GM12878 (cell line): Measurements from ENCODE around the gene NOL7. TPM values are rescaled to one million over a fixed set of nuclear protein-coding genes. Genes with fewer than 3 reads are reported as not detected.

Experiments used
- ATAC-seq: fragments of 200-7000 bp; cut with Tn5 transposase; 3 replicates; pipeline ENCODE4 v1.9.1; 2020; ENCODE audit warnings: mild to moderate bottlenecking, moderate library complexity
- BruUV-seq: library from RNA; stranded (reverse); fragments of 400-500 nt; replicated peaks from 2 replicates; lab custom pipeline; 2021; lab: Mats Ljungman, UMichigan
- CTCF ChIA-PET: fragments of 300-600 bp; sonication (Branson Sonifier 250); formaldehyde crosslinking; extraction: SDS; loops from one replicate; lab custom pipeline; 2021; ENCODE audit warnings: inconsistent platforms; lab: Yijun Ruan, JAX
- POLR2A ChIA-PET: fragments of 350-600 bp; formaldehyde crosslinking; extraction: SDS; loops from one replicate; lab custom pipeline; 2021; ENCODE audit warnings: inconsistent platforms; lab: Charles Lee
- RAD21 ChIA-PET: fragments of 300-600 bp; sonication (Branson Sonifier 250); formaldehyde crosslinking; loops from one replicate; lab custom pipeline; 2023; ENCODE audit warnings: antibody characterized with exemption; ENCODE audit not compliant: unreplicated experiment; lab: Charles Lee
- SMC1A ChIA-PET: fragments of 300-600 bp; sonication (Branson Sonifier 250); formaldehyde crosslinking; loops from one replicate; lab custom pipeline; 2023; ENCODE audit not compliant: unreplicated experiment, uncharacterized antibody; lab: Charles Lee
- DNase-seq: peaks from one replicate; pipeline ENCODE4 v3.0.0-alpha.2; 2011; ENCODE audit warnings: low read depth, low spot score
- FAIRE-seq: peaks from 3 replicates; lab custom pipeline; 2011; peaks lifted over from hg19 to GRCh38; lab: Jason Lieb, UNC
- H2AFZ ChIP-seq: 2 replicates; pipeline ENCODE4 v1.6.0; 2011; ENCODE audit warnings: low read depth, low read length, control low read depth; ENCODE audit not compliant: control insufficient read depth
- H3K27ac ChIP-seq: 2 replicates; pipeline ENCODE4 v1.5.1; 2011; ENCODE audit warnings: control low read depth; ENCODE audit not compliant: control insufficient read depth, insufficient read depth
- H3K27me3 ChIP-seq, 2 experiments: replicated peaks in 1 of 2; 2 replicates each; pipeline versions ENCODE4 v1.6.0 to v1.6.1; 2011; ENCODE audit warnings: low read length in 1 of 2; ENCODE audit not compliant: control insufficient read depth in 2 of 2, insufficient read depth in 2 of 2
- H3K36me3 ChIP-seq, 2 experiments: 2 replicates each; pipeline ENCODE4 v1.5.1; 2011; ENCODE audit warnings: low read length in 1 of 2; ENCODE audit not compliant: control insufficient read depth in 2 of 2, insufficient read depth in 2 of 2
- H3K4me1 ChIP-seq: 2 replicates; pipeline ENCODE4 v1.6.1; 2011; ENCODE audit warnings: mild to moderate bottlenecking, low read length, moderate library complexity, mixed read lengths; ENCODE audit not compliant: control insufficient read depth, insufficient read depth
- H3K4me2 ChIP-seq: 2 replicates; pipeline ENCODE4 v1.6.0; 2011; ENCODE audit warnings: control low read depth; ENCODE audit not compliant: control insufficient read depth, insufficient read depth
- H3K4me3 ChIP-seq: fragments of 200-600 bp; sonication (generic); 2 replicates; pipeline ENCODE4 v1.5.1; 2016
- H3K79me2 ChIP-seq: 2 replicates; pipeline ENCODE4 v1.6.0; 2011; ENCODE audit warnings: low read length; ENCODE audit not compliant: control insufficient read depth, insufficient read depth
- H3K9ac ChIP-seq: 2 replicates; pipeline ENCODE4 v1.8.0; 2011; ENCODE audit warnings: low read length, control low read depth, mixed read lengths; ENCODE audit not compliant: control insufficient read depth, insufficient read depth
- H3K9me3 ChIP-seq: replicated peaks from 3 replicates; pipeline ENCODE4 v1.5.1; 2011; ENCODE audit warnings: mild to moderate bottlenecking, low read length; ENCODE audit not compliant: control insufficient read depth, insufficient read depth
- H4K20me1 ChIP-seq: 2 replicates; pipeline ENCODE4 v1.6.0; 2011; ENCODE audit not compliant: control insufficient read depth, insufficient read depth
- BMI1 ChIP-seq: fragments of 450-650 bp; IDR thresholded peaks from 2 replicates; pipeline ENCODE4 v1.6.1; 2016; ENCODE audit warnings: mild to moderate bottlenecking, moderate library complexity, borderline replicate concordance
- EGR1 ChIP-seq, 2 experiments: IDR thresholded peaks; 1 replicate in 1 of 2; 2 replicates in 1 of 2; pipeline ENCODE4 v1.6.1; 2011 to 2012; ENCODE audit warnings: low read depth in 2 of 2, low read length in 2 of 2, borderline replicate concordance in 1 of 2, mild to moderate bottlenecking in 1 of 2, moderate library complexity in 1 of 2
- MYB ChIP-seq: fragments of 150-350 bp; IDR thresholded peaks from 2 replicates; pipeline ENCODE4 v1.6.1; 2014; ENCODE audit warnings: mild to moderate bottlenecking, low read depth, low read length, borderline replicate concordance
- NFYB ChIP-seq: IDR thresholded peaks from 2 replicates; pipeline ENCODE4 v1.6.1; 2011; ENCODE audit warnings: low read depth, mild to moderate bottlenecking, low read length, improper control_type of control experiment, moderate library complexity; ENCODE audit not compliant: insufficient read depth
- PAX8 ChIP-seq: fragments of 450-650 bp; IDR thresholded peaks from 2 replicates; pipeline ENCODE4 v1.6.1; 2017; ENCODE audit warnings: mild to moderate bottlenecking, moderate library complexity
- POLR2AphosphoS2 ChIP-seq: IDR thresholded peaks from 2 replicates; pipeline ENCODE4 v1.6.1; 2011; ENCODE audit warnings: low read depth, mild to moderate bottlenecking, low read length, improper control_type of control experiment, moderate library complexity
- SUZ12 ChIP-seq: fragments of 200-600 bp; sonication (generic); IDR thresholded peaks from one replicate; pipeline ENCODE4 v1.6.1; 2018; ENCODE audit warnings: antibody characterized with exemption, mild to moderate bottlenecking; ENCODE audit not compliant: unreplicated experiment
- YBX1 ChIP-seq: fragments of 450-650 bp; IDR thresholded peaks from 2 replicates; pipeline ENCODE4 v1.6.1; 2016; ENCODE audit warnings: antibody characterized with exemption
- ZNF217 ChIP-seq: fragments of 450-650 bp; IDR thresholded peaks from 2 replicates; pipeline ENCODE4 v1.6.1; 2017; ENCODE audit warnings: antibody characterized with exemption, mild to moderate bottlenecking
- ZNF24 ChIP-seq: fragments of 450-650 bp; IDR thresholded peaks from 2 replicates; pipeline ENCODE4 v1.6.1; 2017; ENCODE audit warnings: antibody characterized with exemption, mild to moderate bottlenecking
- ZNF274 ChIP-seq: IDR thresholded peaks from one replicate; pipeline ENCODE4 v1.8.0; 2011; ENCODE audit not compliant: insufficient read length, insufficient read depth
- WGBS: methylation state at CpG from one replicate; pipeline ENCODE4 v1.1.6; 2016; ENCODE audit warnings: low lambda C conversion rate; ENCODE audit not compliant: insufficient replicate concordance, insufficient coverage; ENCODE audit errors: missing lambda C conversion rate; 5-methylcytosine and 5-hydroxymethylcytosine counted together
- in situ Hi-C: fragments of 300-500 bp; cut with MboI; formaldehyde crosslinking; loops from 9 replicates; pipeline ENCODE4 v1.14.3; 2018; ENCODE audit warnings: mixed read lengths
- intact Hi-C: fragments of 100-400 bp; cut with micrococcal nuclease; formaldehyde crosslinking; loops from one replicate; pipeline ENCODE4 v1.14.2; 2022; ENCODE audit not compliant: unreplicated experiment
- polyA plus RNA-seq, 11 experiments: library from polyadenylated mRNA; depleted of rRNA in 4 of 11; unstranded in 6 of 11; stranded (reverse) in 5 of 11; fragments of >200 nt; fragmentation: Nextera tagmentation in 4 of 11; fragmentation: Illumina TruSeq in 1 of 11; extraction: Ambion mirVana in 4 of 11; extraction: Trizol in 1 of 11; gene quantifications; 1 replicate in 1 of 11; 2 replicates in 10 of 11; pipeline versions ENCODE4 v1.2.1 to v1.2.3, GENCODE V29; 2011 to 2016; ENCODE audit warnings: inconsistent platforms in 2 of 11, missing spikeins in 2 of 11, low read depth in 1 of 11
- total RNA-seq, 4 experiments: library from RNA; depleted of rRNA in 3 of 4; stranded (reverse); fragments of >200 nt in 3 of 4; fragmentation: Illumina TruSeq in 1 of 4; extraction: Trizol in 1 of 4; gene quantifications; 2 replicates each; pipeline versions ENCODE4 v1.2.1 to v1.2.3, GENCODE V29; 2013 to 2021
- TF ChIP-seq, protein P1 (sequence below), 3 experiments: IDR thresholded peaks in 2 of 3; conservative IDR thresholded peaks in 1 of 3; 2 replicates each; pipeline ENCODE4 v1.5.1; 2011; ENCODE audit warnings: low read depth in 3 of 3, low read length in 3 of 3, mild to moderate bottlenecking in 3 of 3, control low read depth in 2 of 3, moderate library complexity in 2 of 3, inconsistent platforms in 1 of 3, mixed read lengths in 1 of 3; ENCODE audit not compliant: control insufficient read depth in 2 of 3, insufficient read depth in 1 of 3; ENCODE audit errors: extremely low read depth in 1 of 3
- TF ChIP-seq, protein P2 (sequence below): IDR thresholded peaks from 2 replicates; pipeline ENCODE4 v1.6.1; 2011; ENCODE audit warnings: borderline replicate concordance, low read depth, mild to moderate bottlenecking, moderate library complexity, low read length; ENCODE audit not compliant: insufficient read depth, poor library complexity, severe bottlenecking
- TF ChIP-seq, protein P3 (sequence below): fragments of 450-650 bp; IDR thresholded peaks from 2 replicates; pipeline ENCODE4 v1.6.1; 2017; ENCODE audit warnings: low read depth, mild to moderate bottlenecking, moderate library complexity

The NOL7 gene
- total and polyA plus RNA-seq, 10 of the 15 experiments (the other 5 are each of a cell fraction or from before 2014, with no cell fraction given): 12.2 to 222 (median 86.2) TPM

DNA sequence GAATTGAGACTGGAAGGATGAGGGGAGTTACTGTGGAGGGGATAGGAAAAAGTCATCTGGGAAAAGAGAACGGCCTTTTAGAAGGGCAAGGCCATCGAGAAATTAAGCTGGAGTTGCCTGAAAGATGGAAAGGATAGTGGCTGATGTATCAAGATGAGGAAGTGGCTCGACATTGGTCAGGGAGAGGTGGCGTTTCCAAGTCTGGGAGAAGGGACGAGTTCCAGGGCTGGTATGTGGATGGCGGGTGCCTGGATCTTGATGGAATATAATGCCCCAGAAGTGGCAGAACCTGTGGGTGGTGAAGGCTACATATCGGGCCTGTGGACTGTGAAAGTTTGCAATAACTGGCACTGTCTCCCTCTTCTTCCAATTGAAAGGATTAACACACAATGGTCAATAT, 42.9 kb upstream of the NOL7 start (continued):
- TF ChIP-seq EGR1 (IDR thresholded peaks at IDR 0.05; ENCODE audit: borderline replicate concordance in 1 of 2, low read depth in 2 of 2, low read length in 2 of 2): no peak
- TF ChIP-seq, protein P1, sequence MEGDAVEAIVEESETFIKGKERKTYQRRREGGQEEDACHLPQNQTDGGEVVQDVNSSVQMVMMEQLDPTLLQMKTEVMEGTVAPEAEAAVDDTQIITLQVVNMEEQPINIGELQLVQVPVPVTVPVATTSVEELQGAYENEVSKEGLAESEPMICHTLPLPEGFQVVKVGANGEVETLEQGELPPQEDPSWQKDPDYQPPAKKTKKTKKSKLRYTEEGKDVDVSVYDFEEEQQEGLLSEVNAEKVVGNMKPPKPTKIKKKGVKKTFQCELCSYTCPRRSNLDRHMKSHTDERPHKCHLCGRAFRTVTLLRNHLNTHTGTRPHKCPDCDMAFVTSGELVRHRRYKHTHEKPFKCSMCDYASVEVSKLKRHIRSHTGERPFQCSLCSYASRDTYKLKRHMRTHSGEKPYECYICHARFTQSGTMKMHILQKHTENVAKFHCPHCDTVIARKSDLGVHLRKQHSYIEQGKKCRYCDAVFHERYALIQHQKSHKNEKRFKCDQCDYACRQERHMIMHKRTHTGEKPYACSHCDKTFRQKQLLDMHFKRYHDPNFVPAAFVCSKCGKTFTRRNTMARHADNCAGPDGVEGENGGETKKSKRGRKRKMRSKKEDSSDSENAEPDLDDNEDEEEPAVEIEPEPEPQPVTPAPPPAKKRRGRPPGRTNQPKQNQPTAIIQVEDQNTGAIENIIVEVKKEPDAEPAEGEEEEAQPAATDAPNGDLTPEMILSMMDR (IDR thresholded peaks at IDR 0.05 in 2 of 3, conservative IDR thresholded peaks at IDR 0.05 in 1 of 3; ENCODE audit: control insufficient read depth in 2 of 3, extremely low read depth in 1 of 3, insufficient read depth in 1 of 3, low read depth in 3 of 3, low read length in 3 of 3): no peak
- no peak for TF ChIP-seq NFYB
- TF ChIP-seq, protein P2, sequence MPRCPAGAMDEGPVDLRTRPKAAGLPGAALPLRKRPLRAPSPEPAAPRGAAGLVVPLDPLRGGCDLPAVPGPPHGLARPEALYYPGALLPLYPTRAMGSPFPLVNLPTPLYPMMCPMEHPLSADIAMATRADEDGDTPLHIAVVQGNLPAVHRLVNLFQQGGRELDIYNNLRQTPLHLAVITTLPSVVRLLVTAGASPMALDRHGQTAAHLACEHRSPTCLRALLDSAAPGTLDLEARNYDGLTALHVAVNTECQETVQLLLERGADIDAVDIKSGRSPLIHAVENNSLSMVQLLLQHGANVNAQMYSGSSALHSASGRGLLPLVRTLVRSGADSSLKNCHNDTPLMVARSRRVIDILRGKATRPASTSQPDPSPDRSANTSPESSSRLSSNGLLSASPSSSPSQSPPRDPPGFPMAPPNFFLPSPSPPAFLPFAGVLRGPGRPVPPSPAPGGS: no peak

DNA sequence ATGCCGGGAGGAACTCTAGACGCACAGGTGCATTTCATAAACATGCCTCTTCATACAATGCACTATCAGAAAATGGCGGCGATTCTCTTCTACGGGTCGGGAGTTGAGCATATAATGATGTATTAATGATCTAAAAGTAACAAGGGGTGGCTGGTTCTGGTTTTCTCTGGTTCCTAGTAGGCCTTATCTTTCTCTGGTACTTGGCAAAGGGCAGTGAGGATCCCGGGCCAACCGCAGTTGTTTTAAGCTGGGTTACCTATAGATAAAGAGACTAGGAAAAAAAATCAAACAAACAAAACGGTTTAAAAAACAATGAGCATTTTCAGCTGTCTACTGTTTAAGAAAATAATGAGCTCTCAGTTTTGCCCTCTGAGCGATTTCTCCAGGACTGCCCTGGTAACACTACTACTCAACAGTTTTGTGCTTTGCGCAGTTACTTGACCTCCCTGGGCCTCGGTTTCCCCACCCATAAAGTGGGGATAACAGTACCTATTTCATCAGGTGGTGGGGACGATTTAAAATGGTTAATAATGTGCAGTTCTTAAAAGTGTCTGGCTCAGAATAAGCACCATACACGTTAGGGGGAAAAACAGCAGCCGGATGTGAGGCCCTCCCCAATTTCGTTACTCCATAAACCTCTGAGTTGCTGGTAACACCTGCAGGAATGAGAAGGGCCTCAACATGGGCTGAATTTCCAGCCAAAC, 42.0 kb upstream of the NOL7 start:
- ATAC-seq: no peak
- H3K4me3 ChIP-seq: peak overlapping the region; percentile 93

More for the DNA sequence above, 42.0 kb upstream of the NOL7 start:
- no peak overlapping the region for H3K27ac ChIP-seq
- ChIA-PET CTCF (interaction anchor here (0.8 to 3.7 kb wide), 11 partner anchors 11 to 245 kb away, joined by 3 to 45 read pairs (median 5); partner anchors contain the start of gene TBC1D7), SMC1A (interaction anchor here (1.0 to 3.1 kb wide), 9 partner anchors 9 to 244 kb away, joined by 3 to 15 read pairs (median 3); partner anchors contain the start of gene NOL7)
- intact Hi-C loops: no loop called here
- H3K9me3 ChIP-seq: no peaks in the 10 kb centered on the region
- WGBS: 80% methylated on average over 16 of the region's 16 CpGs
- no TSS peak for BruUV-seq
- peaks cover 8% of the 10 kb centered on the region for H3K79me2 ChIP-seq
- peak overlapping the region; percentile 92 for H3K9ac ChIP-seq
- in situ Hi-C loops: no loop called here
- FAIRE-seq: no peak
- peak overlapping the region; percentile 79; the same call in 1 of the 2 replicates for H2AFZ ChIP-seq
- no peaks in the 10 kb centered on the region for H3K36me3 ChIP-seq
- TF ChIP-seq PAX8: no peak
- no peak for TF ChIP-seq SUZ12
- no peak for TF ChIP-seq BMI1
- TF ChIP-seq ZNF274: no peak
- no peak for TF ChIP-seq POLR2AphosphoS2
- no peak for TF ChIP-seq MYB
- TF ChIP-seq, protein P3, sequence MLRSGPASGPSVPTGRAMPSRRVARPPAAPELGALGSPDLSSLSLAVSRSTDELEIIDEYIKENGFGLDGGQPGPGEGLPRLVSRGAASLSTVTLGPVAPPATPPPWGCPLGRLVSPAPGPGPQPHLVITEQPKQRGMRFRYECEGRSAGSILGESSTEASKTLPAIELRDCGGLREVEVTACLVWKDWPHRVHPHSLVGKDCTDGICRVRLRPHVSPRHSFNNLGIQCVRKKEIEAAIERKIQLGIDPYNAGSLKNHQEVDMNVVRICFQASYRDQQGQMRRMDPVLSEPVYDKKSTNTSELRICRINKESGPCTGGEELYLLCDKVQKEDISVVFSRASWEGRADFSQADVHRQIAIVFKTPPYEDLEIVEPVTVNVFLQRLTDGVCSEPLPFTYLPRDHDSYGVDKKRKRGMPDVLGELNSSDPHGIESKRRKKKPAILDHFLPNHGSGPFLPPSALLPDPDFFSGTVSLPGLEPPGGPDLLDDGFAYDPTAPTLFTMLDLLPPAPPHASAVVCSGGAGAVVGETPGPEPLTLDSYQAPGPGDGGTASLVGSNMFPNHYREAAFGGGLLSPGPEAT: no peak
- no peak for TF ChIP-seq YBX1
- no peak for TF ChIP-seq ZNF217
- no peak for TF ChIP-seq ZNF24
- TF ChIP-seq, all 136 proteins: peak for 0
- peaks cover 4% of the 10 kb centered on the region for H3K4me1 ChIP-seq
- H3K27me3 ChIP-seq: no peaks in the 10 kb centered on the region
- H3K4me2 ChIP-seq: peak overlapping the region; percentile 99
- no peak for DNase-seq
- no peaks in the 10 kb centered on the region for H4K20me1 ChIP-seq
- ChIA-PET POLR2A (interaction anchor here (2.3 kb wide), 1 partner anchor 42 kb away, joined by 11 read pairs; the partner anchor contains the start of gene NOL7), RAD21 (interaction anchor here (0.8 to 3.1 kb wide), 6 partner anchors 15 to 235 kb away, joined by 3 to 31 read pairs (median 9); no protein-coding TSS in a partner anchor)
